AG04450 (cell line): Measurements from ENCODE around the gene RNMT. TPM values are rescaled to one million over a fixed set of nuclear protein-coding genes. Genes with fewer than 3 reads are reported as not detected.

Experiments
- CTCF ChIA-PET: fragments of 300-600, 350-600 bp; formaldehyde crosslinking; extraction: SDS; loops from one replicate; lab custom pipeline; 2022; ENCODE audit warnings: antibody characterized with exemption, inconsistent platforms; lab: Charles Lee
- POLR2A ChIA-PET: fragments of 350-600 bp; formaldehyde crosslinking; extraction: SDS; loops from one replicate; lab custom pipeline; 2021; ENCODE audit warnings: antibody characterized with exemption, inconsistent platforms; lab: Yijun Ruan, JAX
- DNase-seq: peaks from one replicate; pipeline ENCODE4 v3.0.0-alpha.2; 2011; ENCODE audit warnings: low read depth, low spot score
- H3K27ac ChIP-seq: one replicate; pipeline ENCODE4 v1.5.1; 2012; ENCODE audit warnings: low read depth, low read length, control low read depth
- H3K27me3 ChIP-seq: one replicate; pipeline ENCODE4 v1.6.0; 2012; ENCODE audit warnings: low read length; ENCODE audit not compliant: control insufficient read depth, insufficient read depth
- H3K4me3 ChIP-seq: 2 replicates; pipeline ENCODE4 v1.5.1; 2011; ENCODE audit warnings: mild to moderate bottlenecking, low read depth, low read length, control low read depth
- H3K9me3 ChIP-seq: 2 replicates; pipeline ENCODE4 v1.5.1; 2012; ENCODE audit warnings: low read length; ENCODE audit not compliant: control insufficient read depth, insufficient read depth
- CTCF ChIP-seq: IDR thresholded peaks from 2 replicates; pipeline ENCODE4 v1.5.1; 2011; ENCODE audit warnings: low read depth, low read length, control low read depth, inconsistent platforms
- polyA plus RNA-seq: library from polyadenylated mRNA; depleted of rRNA; stranded (reverse); fragments of >200 nt; gene quantifications from 2 replicates; pipeline ENCODE4 v1.2.3, GENCODE V29; 2011; rRNA removed
- small RNA-seq: library from RNA; depleted of rRNA; stranded (forward); fragments of <200 nt; gene quantifications from one replicate; pipeline ENCODE3, GENCODE V24; 2012; ENCODE audit warnings: low read depth; ENCODE audit not compliant: insufficient read length

The RNMT gene
- polyA plus RNA-seq, 1 experiment: 23.5 TPM

- no peak overlapping the region for H3K4me3 ChIP-seq
- no peaks in the 10 kb centered on the region for H3K9me3 ChIP-seq
- H3K27me3 ChIP-seq: no peaks in the 10 kb centered on the region
- no peak for TF ChIP-seq CTCF
- DNase-seq: no peak
- CTCF ChIA-PET: interaction anchor here (1.0 kb wide), 1 partner anchor 277 kb away, joined by 4 read pairs; no protein-coding TSS in a partner anchor
- no peak overlapping the region for H3K27ac ChIP-seq
- POLR2A ChIA-PET: no interaction called here
Observed at GRCh38 chr18:13809531-13810255, 83.2 kb downstream of the RNMT start.

GRCh38 chr18:13810950-13811485 is 84.5 kb downstream of the RNMT start:
- CTCF ChIA-PET: interaction anchor here (4.7 to 5.7 kb wide), 2 partner anchors 13 to 276 kb away, joined by 22 to 98 read pairs; partner anchors contain the start of gene MC5R
- POLR2A ChIA-PET: no interaction called here

GRCh38 chr18:13811993-13812392 is 85.5 kb downstream of the RNMT start:
- POLR2A ChIA-PET: no interaction called here

More at GRCh38 chr18:13810950-13811485, 84.5 kb downstream of the RNMT start:
- H3K9me3 ChIP-seq: no peaks in the 10 kb centered on the region
- no peak overlapping the region for H3K4me3 ChIP-seq
- no peaks in the 10 kb centered on the region for H3K27me3 ChIP-seq
- TF ChIP-seq CTCF: no peak
- no peak for DNase-seq
- no peak overlapping the region for H3K27ac ChIP-seq

GRCh38 chr18:13813271-13813849 is 86.9 kb downstream of the RNMT start:
- no peaks in the 10 kb centered on the region for H3K27me3 ChIP-seq
- H3K4me3 ChIP-seq: no peak overlapping the region
- no peaks in the 10 kb centered on the region for H3K9me3 ChIP-seq
- no peak for DNase-seq
- ChIA-PET CTCF (interaction anchor here (0.6 to 5.7 kb wide), 16 partner anchors 8 to 274 kb away, joined by 3 to 98 read pairs (median 5); partner anchors contain the start of gene MC5R), POLR2A (no interaction called here)
- TF ChIP-seq CTCF: peak; percentile 86
- H3K27ac ChIP-seq: no peak overlapping the region

More at GRCh38 chr18:13811993-13812392, 85.5 kb downstream of the RNMT start:
- Histone ChIP-seq H3K9me3 (no peaks in the 10 kb centered on the region), H3K27ac (no peak overlapping the region), H3K27me3 (no peaks in the 10 kb centered on the region), H3K4me3 (no peak overlapping the region)
- CTCF ChIA-PET: interaction anchor here (1.3 to 5.7 kb wide), 6 partner anchors 8 to 275 kb away, joined by 4 to 98 read pairs (median 14); partner anchors contain the start of gene MC5R
- no peak for DNase-seq
- TF ChIP-seq CTCF: 0 out of 2 replicates have a peak, but pooled peaks have one; percentile 18

Small RNA genes within 50 kb of the gene (small RNA-seq; reads per million reads assigned to genes)
- gene AP001525.1: not detected
- not detected for gene RN7SL362P

Other genes starting within 250 kb of the RNMT start
- gene FAM210A, start 115 bp upstream of the RNMT start, polyA plus RNA-seq: 10.9 and 12.9 TPM in 2 replicates
- not detected in 2 replicates for gene MC5R, start 97.5 kb downstream of the RNMT start, polyA plus RNA-seq
- gene MC2R, start 188.9 kb downstream of the RNMT start, polyA plus RNA-seq: not detected in 2 replicates